Stimulated activated CD4-positive, alpha-beta T cell treated with anti-CD3 and anti-CD28 coated beads, TNF-alpha, amount 100 ng/mL, for 48 hours (primary cell): Measurements from ENCODE around the gene FGFR4.
"Not testable (repeated sequence)": the region's sequence is repeated elsewhere in the genome, so short reads cannot be mapped to it uniquely, and the experiment has no call there.

Source experiments
- DNase-seq, 3 donors: peaks; one replicate each; pipeline ENCODE4 v3.0.0-alpha.2; 2020; ENCODE audit warnings: low read depth in 3 of 3

Gene FGFR4

GRCh38 chr5:177086654-177087397 is at the start of gene FGFR4:
Gene FGFR4, plus strand, starts transcription at chr5:177086915. Its CDS starts 2,688 bp downstream, at chr5:177089603.
- peak; percentile 29 to 58 (median 31) for DNase-seq

- no peak for DNase-seq
These were observed 49.8 kb upstream of the FGFR4 start for GRCh38 chr5:177036921-177037320.

DNA sequence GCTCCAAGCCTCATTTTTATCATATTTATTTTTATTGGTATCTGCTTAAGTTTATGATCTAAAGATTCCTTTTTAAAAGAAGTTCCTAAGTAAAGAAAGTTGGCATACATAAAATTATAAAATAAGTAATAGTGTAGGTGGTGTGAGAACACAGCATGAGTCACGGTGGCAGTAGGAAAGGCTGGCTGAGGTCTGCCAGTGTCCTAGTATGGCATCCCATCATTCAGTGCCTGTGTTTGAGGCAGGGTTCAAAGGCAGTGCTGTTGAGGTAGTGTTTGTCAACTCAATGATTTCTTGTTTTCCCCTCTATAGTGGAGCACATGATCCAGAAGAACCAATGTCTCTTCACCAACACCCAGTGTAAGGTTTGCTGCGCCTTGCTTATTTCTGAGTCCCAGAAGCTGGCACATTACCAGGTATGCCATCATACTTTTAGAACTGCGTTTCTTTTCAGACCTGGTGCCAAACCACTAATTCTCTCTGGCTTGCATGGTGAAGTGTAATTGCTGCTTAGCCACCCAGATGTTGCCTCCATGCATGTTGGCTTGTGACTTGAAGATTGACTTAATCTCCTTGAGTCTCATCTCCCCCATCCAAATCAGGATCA is 45.8 kb upstream of the FGFR4 start:
- no peak for DNase-seq

- DNase-seq = no peak
These were observed 44.8 kb upstream of the FGFR4 start for GRCh38 chr5:177041936-177042335.

DNA sequence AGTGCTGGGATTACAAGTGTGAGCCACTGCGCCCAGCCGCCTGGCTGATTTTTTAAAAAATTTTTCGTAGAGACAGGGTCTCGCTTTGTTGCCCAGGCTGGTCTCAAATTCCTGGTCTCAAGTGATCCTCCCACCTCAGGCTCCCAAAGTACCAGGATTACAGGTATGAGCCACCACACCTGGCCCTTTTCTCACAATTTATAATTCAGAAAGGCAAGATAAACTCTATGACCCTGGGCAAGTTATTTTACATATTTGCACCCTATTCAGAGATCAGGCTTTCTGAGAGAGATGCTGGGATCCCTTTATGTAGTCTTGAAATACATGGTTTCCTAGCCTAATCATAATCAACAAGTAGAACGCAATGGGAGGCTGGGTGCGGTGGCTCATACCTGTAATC is 43.6 kb upstream of the FGFR4 start:
- DNase-seq = no peak

DNA sequence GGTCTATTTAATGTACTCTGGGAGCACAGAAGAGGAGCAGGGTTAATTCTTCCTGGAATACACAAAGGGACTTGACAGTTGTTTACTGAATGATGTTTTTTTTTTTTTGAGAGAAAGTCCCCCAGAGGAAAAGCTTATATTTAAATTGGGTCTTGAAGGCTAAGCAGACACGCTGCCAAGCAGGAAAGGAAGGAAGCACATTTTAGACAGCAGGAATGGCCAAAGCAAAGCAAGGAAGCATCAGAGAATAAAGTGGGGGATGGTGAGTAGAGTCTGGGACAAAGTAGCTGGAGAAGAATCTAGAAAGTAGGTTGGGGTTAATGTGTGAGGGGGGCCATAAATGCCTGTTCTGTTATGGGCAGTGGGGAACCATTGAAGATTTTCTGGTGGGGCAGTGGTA is 42.8 kb upstream of the FGFR4 start:
- DNase-seq = no peak

GRCh38 chr5:177044641-177045040 is 42.1 kb upstream of the FGFR4 start:
- DNase-seq = no peak

GRCh38 chr5:177045631-177046030 is 41.1 kb upstream of the FGFR4 start:
- DNase-seq = no peak

DNA sequence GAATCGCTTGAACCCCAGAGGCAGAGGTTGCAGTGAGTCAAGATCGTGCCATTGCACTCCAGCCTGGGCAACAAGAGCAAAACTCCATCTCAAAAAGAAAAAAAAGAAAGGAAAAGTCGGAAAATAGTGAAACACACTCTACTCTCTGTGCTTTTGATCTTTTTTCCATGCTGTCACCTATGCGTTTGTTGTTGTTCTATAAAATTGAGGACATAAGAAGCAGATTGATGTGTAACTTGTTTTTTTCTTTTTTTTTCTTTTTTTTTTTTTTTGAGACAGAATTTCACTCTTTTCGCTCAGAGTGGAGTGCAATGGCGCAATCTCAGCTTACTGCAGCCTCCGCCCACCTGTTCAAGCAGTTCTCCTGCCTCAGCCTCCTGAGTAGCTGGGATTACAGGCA is 38.2 kb upstream of the FGFR4 start:
- not testable (repeated sequence) for DNase-seq

GRCh38 chr5:177049285-177049684 is 37.4 kb upstream of the FGFR4 start:
- DNase-seq = no peak

DNA sequence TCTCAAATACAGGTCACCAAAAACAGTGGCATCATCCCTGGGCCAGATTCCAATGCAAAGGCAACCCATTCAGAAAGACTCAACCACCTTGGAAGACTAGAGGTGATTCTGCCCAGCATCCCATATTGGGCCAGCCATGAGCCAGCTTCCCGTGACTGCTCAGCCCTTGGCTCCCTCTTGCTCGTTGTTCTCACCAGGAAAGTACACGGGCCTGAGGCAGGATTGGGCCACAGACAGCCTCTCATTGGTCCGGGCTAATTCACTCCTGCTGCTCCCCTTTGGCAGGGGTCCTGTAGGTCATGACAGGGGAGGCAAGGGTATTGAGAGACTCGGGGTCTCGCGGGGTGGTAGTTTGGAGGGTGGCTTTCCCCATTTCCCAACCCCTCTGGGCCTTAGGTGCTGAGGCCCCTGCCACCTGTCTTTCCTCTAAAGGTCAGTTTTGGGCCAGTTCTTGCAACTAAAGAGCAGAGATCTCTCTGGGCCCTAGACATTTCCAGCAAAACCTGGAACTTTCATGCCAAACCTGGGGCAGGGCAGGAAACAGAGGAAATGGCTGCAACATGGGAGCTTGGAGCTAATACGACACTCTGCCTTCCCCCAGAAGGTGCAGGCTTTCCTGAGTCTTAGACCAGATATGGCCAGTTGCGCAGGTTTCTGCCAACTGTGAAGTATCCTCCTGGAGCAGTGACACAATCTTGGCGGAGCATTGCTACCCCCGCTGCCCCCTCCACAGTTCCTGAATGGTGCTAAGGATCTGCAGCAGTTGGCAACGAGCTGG is 22.0 kb upstream of the FGFR4 start:
- DNase-seq = no peak

GRCh38 chr5:177065491-177065890 is 21.2 kb upstream of the FGFR4 start:
- DNase-seq = no peak

- DNase-seq = no peak
These were observed 20.5 kb upstream of the FGFR4 start for GRCh38 chr5:177066224-177066623.

GRCh38 chr5:177067503-177067902 is 19.2 kb upstream of the FGFR4 start:
- DNase-seq = no peak

- DNase-seq = no peak
These were observed 16.1 kb upstream of the FGFR4 start for GRCh38 chr5:177070536-177071191.

GRCh38 chr5:177071666-177072385 is 14.9 kb upstream of the FGFR4 start:
- peak in 2 of 3 donors; percentile 52 to 62 for DNase-seq

DNA sequence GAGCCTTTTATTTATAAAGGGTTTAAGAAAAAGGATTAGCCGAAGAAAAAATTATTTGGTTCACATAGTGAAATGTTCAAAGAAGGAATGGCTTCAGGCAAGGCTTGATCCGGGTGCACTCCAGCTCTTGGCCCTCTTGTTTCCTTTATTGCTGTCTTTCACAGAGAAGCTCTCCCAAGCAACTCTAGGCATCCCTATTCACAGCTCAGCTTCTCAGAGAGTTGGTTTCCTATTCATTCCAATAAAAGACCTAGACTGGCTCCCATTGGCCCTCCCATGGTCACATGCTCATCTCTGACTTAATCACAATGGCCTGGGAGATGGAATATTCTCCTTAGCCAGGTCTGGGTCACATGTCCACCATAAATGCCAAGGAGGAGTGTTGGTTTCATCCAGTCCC is 9.4 kb upstream of the FGFR4 start:
- no peak for DNase-seq

DNA sequence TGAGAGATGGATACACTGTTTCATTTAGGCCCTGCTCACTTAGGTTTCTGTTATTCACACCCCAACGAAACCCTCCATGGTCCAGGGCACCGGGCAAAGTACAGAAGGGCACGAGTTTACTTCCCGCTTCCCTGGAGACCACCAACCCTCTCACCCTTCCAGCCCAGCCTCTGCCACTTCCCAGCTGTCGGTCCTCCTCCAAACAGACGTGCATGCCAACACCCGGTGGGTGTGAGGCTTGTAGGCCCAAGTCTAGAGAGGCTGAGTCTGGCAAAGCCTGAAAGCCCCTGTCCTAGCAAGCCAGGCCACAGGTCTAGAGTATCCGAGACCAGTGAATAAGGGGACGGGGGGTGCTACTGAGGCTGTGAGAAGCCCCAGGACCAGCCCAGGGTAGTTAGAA is 7.1 kb upstream of the FGFR4 start:
- no peak for DNase-seq

GRCh38 chr5:177080265-177080664 is 6.5 kb upstream of the FGFR4 start:
- no peak for DNase-seq

GRCh38 chr5:177081859-177082258 is 4.9 kb upstream of the FGFR4 start:
- no peak for DNase-seq

DNA sequence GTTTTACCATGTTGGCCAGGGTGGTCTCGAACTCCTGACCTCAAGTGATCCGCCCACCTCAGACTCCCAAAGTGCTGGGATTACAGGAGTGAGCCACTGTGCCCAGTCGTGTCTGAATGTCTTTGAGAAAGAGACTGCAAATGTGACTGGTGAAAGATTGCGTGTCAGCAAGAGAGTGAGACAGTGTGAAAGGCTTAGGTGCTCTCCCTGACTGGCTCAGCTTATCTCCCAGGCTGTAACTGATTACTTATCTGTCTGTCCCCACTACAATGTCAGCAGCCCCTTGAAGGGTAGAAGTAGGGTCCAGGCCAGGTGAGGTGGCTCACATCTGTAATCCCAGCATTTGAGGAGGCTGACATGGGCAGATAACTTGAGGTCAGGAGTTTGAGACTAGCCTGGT is 3.4 kb upstream of the FGFR4 start:
- no peak for DNase-seq

DNA sequence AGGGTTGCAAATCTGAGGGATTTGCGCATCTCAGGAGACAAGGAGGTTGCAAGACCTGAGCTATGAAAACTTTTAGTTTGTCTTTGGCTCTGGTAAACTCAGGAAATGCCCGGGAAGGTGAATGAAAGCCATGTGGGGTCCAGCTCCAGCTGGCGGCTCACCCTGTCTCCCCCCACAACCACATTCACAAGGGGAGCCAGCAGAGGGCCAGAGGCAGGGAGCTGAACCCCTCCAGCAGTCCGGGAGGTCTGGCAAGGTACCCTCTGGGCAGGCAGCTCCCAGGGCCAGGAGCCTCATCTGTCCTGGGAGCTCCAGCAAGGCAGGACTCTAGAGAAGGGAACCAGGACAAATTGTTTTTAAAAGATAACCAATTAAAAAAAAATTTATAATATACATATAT is 2.5 kb upstream of the FGFR4 start:
- DNase-seq = no peak
